ENCODE data around the gene IGFALS.

IGFALS gene

DNA sequence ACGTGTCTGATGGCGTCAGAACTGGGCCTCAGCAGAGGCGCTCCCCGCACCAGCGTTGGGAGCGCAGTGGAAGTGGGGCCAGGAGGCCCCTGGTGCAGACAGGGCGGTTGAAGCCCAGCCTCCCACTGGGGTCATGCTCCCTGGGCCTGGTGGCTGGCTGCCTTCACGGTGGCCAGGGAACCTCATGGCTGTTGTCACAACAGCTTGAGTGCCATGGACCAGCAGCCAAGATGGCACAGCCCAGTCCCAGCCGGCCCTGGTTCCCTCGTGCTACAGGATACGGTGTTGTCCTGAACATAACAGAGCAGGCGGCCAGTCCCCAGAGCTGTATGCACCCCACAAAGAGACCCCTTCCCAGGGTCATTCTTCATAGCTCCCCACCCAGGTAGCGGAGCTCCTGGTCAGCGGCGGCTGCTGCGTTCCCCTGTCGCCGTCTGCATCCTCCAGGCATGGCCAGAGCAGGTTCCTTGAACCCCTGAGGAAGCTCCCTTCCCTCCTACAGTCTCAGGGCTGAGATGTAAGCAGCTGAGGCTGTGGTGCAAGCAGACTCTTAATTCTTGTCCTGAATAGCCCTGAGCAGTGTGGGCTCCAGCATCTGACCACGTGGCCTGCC lies 51.8 kb downstream of the IGFALS start:
- no peak for DNase-seq

DNA sequence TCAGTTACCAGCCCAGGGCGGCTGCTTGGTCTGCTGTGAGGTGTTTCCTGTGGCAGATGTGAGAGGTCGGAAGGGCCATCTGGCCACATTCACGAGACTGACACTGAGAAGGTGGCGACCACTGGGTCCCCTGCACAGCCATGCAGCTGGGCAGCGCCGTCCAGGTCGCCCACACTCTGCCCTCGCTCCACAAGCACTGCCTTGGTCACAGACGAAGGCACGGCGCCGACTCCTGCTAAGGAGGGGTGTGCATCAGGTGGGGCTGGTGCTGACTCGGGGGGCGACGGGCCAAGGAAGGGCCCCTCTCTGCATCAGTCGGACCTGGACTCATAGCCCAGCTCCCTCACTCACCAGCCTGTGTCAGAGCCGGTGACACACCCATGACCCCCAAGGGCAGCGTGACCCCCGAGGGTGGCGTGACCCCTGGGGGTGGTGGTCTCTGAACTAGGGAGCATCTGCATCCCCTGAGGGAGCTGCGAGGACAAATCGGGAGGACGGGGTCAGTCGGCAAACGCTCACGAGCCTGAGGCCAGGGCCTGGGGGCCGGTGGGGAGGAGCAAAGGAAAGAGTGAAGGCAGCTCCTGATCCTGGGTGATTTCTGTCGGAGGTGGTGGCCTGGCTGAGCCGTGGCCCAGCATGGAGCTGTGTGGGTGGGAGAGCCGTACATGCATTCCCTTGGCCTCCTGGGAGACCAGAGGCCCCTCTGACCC lies 52.6 kb downstream of the IGFALS start:
- no peak for DNase-seq
